ENCODE measurements around the gene SYNGR3. TPM values are rescaled to one million over a fixed set of nuclear protein-coding genes. Genes with fewer than 3 reads are reported as not detected.

Gene SYNGR3
- total RNA-seq, 2 donors from 2014 or later: 0.52 to 2.1 TPM

- no peak for TF ChIP-seq CTCF (IDR thresholded peaks at IDR 0.05)
- Histone ChIP-seq H3K27ac (peak overlapping the region; percentile 85), H3K36me3 (peaks cover 49% of the 10 kb centered on the region), H3K4me1 (peaks cover 0 to 74% of the 10 kb centered on the region in 2 donors), H3K4me3 (peak overlapping the region; percentile 27 to 50), H3K9me3 (no peaks in the 10 kb centered on the region), H3K27me3 (no peaks in the 10 kb centered on the region)
- no peak for DNase-seq (ENCODE audit: low spot score)
Observed at GRCh38 chr16:2034696-2035430, 45.1 kb downstream of the SYNGR3 start.

GRCh38 chr16:2035431-2036199 is 45.8 kb downstream of the SYNGR3 start:
- H3K4me1 ChIP-seq: peaks cover 0 to 81% of the 10 kb centered on the region in 2 donors
- H3K4me3 ChIP-seq: peak overlapping the region; percentile 27 to 50
- H3K9me3 ChIP-seq: no peaks in the 10 kb centered on the region
- H3K27ac ChIP-seq: peak overlapping the region; percentile 85
- DNase-seq (ENCODE audit: low spot score): no peak
- no peak for TF ChIP-seq CTCF (IDR thresholded peaks at IDR 0.05)
- no peaks in the 10 kb centered on the region for H3K27me3 ChIP-seq
- peaks cover 41% of the 10 kb centered on the region for H3K36me3 ChIP-seq

- H3K27me3 ChIP-seq: no peaks in the 10 kb centered on the region
- peaks cover 40% of the 10 kb centered on the region for H3K36me3 ChIP-seq
- H3K4me1 ChIP-seq: peaks cover 0 to 89% of the 10 kb centered on the region in 2 donors
- H3K4me3 ChIP-seq: peak overlapping the region; percentile 27 to 50
- no peaks in the 10 kb centered on the region for H3K9me3 ChIP-seq
- H3K27ac ChIP-seq: peak overlapping the region; percentile 85
- DNase-seq (ENCODE audit: low spot score): no peak
- no peak for TF ChIP-seq CTCF (IDR thresholded peaks at IDR 0.05)
Observed at GRCh38 chr16:2036200-2036966, 46.6 kb downstream of the SYNGR3 start.

- no peaks in the 10 kb centered on the region for H3K27me3 ChIP-seq
- peaks cover 40% of the 10 kb centered on the region for H3K36me3 ChIP-seq
- no peak for DNase-seq (ENCODE audit: low spot score)
- no peak for TF ChIP-seq CTCF (IDR thresholded peaks at IDR 0.05)
- peaks cover 0 to 95% of the 10 kb centered on the region in 2 donors for H3K4me1 ChIP-seq
- peak overlapping the region; percentile 77 to 85 for H3K27ac ChIP-seq
- no peaks in the 10 kb centered on the region for H3K9me3 ChIP-seq
- peak overlapping the region; percentile 27 to 50 for H3K4me3 ChIP-seq
Observed at GRCh38 chr16:2037115-2037514, 47.3 kb downstream of the SYNGR3 start.

GRCh38 chr16:2037647-2038381 is 48.0 kb downstream of the SYNGR3 start:
- peak overlapping the region; percentile 77 to 85 for H3K27ac ChIP-seq
- H3K4me3 ChIP-seq: peak overlapping the region in 1 of 2 donors; percentile 50
- H3K27me3 ChIP-seq: no peaks in the 10 kb centered on the region
- H3K9me3 ChIP-seq: no peaks in the 10 kb centered on the region
- no peak for DNase-seq (ENCODE audit: low spot score)
- peaks cover 0 to 95% of the 10 kb centered on the region in 2 donors for H3K4me1 ChIP-seq
- H3K36me3 ChIP-seq: peaks cover 40% of the 10 kb centered on the region
- no peak for TF ChIP-seq CTCF (IDR thresholded peaks at IDR 0.05)

Measured in right atrium auricular region (tissue), 2 donors.